H1 (cell line): Measurements from ENCODE around the gene GPC6. TPM values are rescaled to one million over a fixed set of nuclear protein-coding genes. Genes with fewer than 3 reads are reported as not detected.

Experiments used
- CTCF ChIA-PET: fragments of 300-600 bp; sonication (Branson Sonifier 250); formaldehyde crosslinking; loops from one replicate; lab custom pipeline; 2021; ENCODE audit not compliant: partially characterized antibody; lab: Charles Lee
- POLR2A ChIA-PET: fragments of 300-600 bp; sonication (Branson Sonifier 250); formaldehyde crosslinking; loops from one replicate; lab custom pipeline; 2021; ENCODE audit warnings: inconsistent platforms; ENCODE audit not compliant: partially characterized antibody; lab: Charles Lee
- DNase-seq, 2 experiments: peaks; one replicate each; pipeline versions ENCODE4 v3.0.0 to v3.0.0-alpha.2; 2010 to 2022; ENCODE audit warnings: low spot score in 2 of 2, low read depth in 1 of 2, mixed read lengths in 1 of 2
- FAIRE-seq: peaks from 2 replicates; lab custom pipeline; 2011; peaks lifted over from hg19 to GRCh38; lab: Jason Lieb, UNC
- H2AFZ ChIP-seq: 2 replicates; pipeline ENCODE4 v1.8.1; 2012; ENCODE audit warnings: low read length, inconsistent platforms
- H2AK5ac ChIP-seq: 2 replicates; pipeline ENCODE4 v1.6.1; 2013; ENCODE audit warnings: low read depth, low read length
- H2BK120ac ChIP-seq: replicated peaks from 2 replicates; pipeline ENCODE3; 2013; ENCODE audit warnings: low read depth, low read length, inconsistent platforms
- H2BK12ac ChIP-seq: 2 replicates; pipeline ENCODE4 v1.6.1; 2013; ENCODE audit warnings: low read depth, low read length
- H2BK15ac ChIP-seq: 2 replicates; pipeline ENCODE4 v1.6.1; 2013; ENCODE audit warnings: low read length
- H2BK20ac ChIP-seq: 2 replicates; pipeline ENCODE4 v1.6.1; 2013; ENCODE audit warnings: low read length
- H2BK5ac ChIP-seq: 2 replicates; pipeline ENCODE4 v1.6.1; 2013; ENCODE audit warnings: low read depth, low read length
- H3K14ac ChIP-seq: 2 replicates; pipeline ENCODE4 v1.6.1; 2013; ENCODE audit warnings: inconsistent platforms; ENCODE audit not compliant: insufficient read length
- H3K18ac ChIP-seq: 2 replicates; pipeline ENCODE4 v1.6.1; 2013; ENCODE audit warnings: low read length; ENCODE audit errors: extremely low read depth
- H3K23ac ChIP-seq: 2 replicates; pipeline ENCODE4 v1.6.1; 2013; ENCODE audit warnings: inconsistent platforms; ENCODE audit not compliant: insufficient read length
- H3K23me2 ChIP-seq: 2 replicates; pipeline ENCODE4 v1.6.1; 2013; ENCODE audit warnings: low read depth, low read length
- H3K27ac ChIP-seq: 2 replicates; pipeline ENCODE4 v1.6.1; 2011; ENCODE audit warnings: low read depth, low read length, inconsistent platforms
- H3K27me3 ChIP-seq, 4 experiments: replicated peaks in 1 of 4; 1 replicate in 1 of 4; 2 replicates in 3 of 4; pipeline versions ENCODE4 v1.6.1 to v1.8.1; 2011 to 2013; ENCODE audit warnings: low read length in 3 of 4, mild to moderate bottlenecking in 3 of 4, inconsistent platforms in 2 of 4, mixed read lengths in 2 of 4, moderate library complexity in 1 of 4; ENCODE audit not compliant: control insufficient read depth in 3 of 4, insufficient read depth in 3 of 4; ENCODE audit errors: extremely low read depth in 1 of 4
- H3K36me3 ChIP-seq, 4 experiments: 2 replicates each; pipeline versions ENCODE4 v1.6.1 to v1.8.1; 2011 to 2013; ENCODE audit warnings: mild to moderate bottlenecking in 4 of 4, low read length in 3 of 4, moderate library complexity in 2 of 4, control low read depth in 1 of 4, inconsistent platforms in 1 of 4; ENCODE audit not compliant: insufficient read depth in 4 of 4, control insufficient read depth in 2 of 4
- H3K4ac ChIP-seq: replicated peaks from 2 replicates; pipeline ENCODE3; 2013; ENCODE audit warnings: low read length, low read depth, mixed read lengths, inconsistent platforms; ENCODE audit not compliant: insufficient read length
- H3K4me1 ChIP-seq, 4 experiments: replicated peaks in 1 of 4; 1 replicate in 1 of 4; 2 replicates in 3 of 4; pipeline versions ENCODE4 v1.6.1 to v1.8.1; 2011 to 2013; ENCODE audit warnings: low read length in 3 of 4, inconsistent platforms in 2 of 4, mixed read lengths in 1 of 4; ENCODE audit not compliant: insufficient read depth in 4 of 4, control insufficient read depth in 3 of 4
- H3K4me2 ChIP-seq, 2 experiments: 2 replicates each; pipeline versions ENCODE4 v1.6.1 to v1.8.1; 2011 to 2013; ENCODE audit warnings: low read depth in 2 of 2, low read length in 2 of 2, control low read depth in 1 of 2, inconsistent platforms in 1 of 2, mild to moderate bottlenecking in 1 of 2; ENCODE audit not compliant: insufficient read depth in 1 of 2
- H3K4me3 ChIP-seq, 4 experiments: fragments of 200-600, 300-600 bp in 1 of 4; sonication (generic), shearing (Covaris generic), sonication (Bioruptor Twin) in 1 of 4; 2 replicates each; pipeline versions ENCODE4 v1.5.1 to v1.8.1; 2011 to 2016; ENCODE audit warnings: low read length in 4 of 4, low read depth in 3 of 4, control low read depth in 2 of 4, inconsistent platforms in 2 of 4, mild to moderate bottlenecking in 2 of 4, mixed read lengths in 1 of 4, moderate library complexity in 1 of 4; ENCODE audit not compliant: insufficient read depth in 2 of 4; ENCODE audit errors: extremely low read depth in 1 of 4
- H3K56ac ChIP-seq: replicated peaks from 2 replicates; pipeline ENCODE3; 2013; ENCODE audit warnings: low read depth, mild to moderate bottlenecking, mixed read lengths, low read length, inconsistent platforms; ENCODE audit not compliant: insufficient read length
- H3K79me1 ChIP-seq: 2 replicates; pipeline ENCODE4 v1.6.1; 2013; ENCODE audit warnings: low read depth, low read length, control low read depth
- H3K79me2 ChIP-seq, 2 experiments: 2 replicates each; pipeline versions ENCODE4 v1.6.1 to v1.8.1; 2012 to 2013; ENCODE audit warnings: low read length in 2 of 2, mild to moderate bottlenecking in 2 of 2, inconsistent platforms in 1 of 2; ENCODE audit not compliant: insufficient read depth in 2 of 2, control insufficient read depth in 1 of 2
- H3K9ac ChIP-seq, 4 experiments: replicated peaks in 1 of 4; 1 replicate in 1 of 4; 2 replicates in 3 of 4; pipeline versions ENCODE4 v1.6.1 to v1.8.1; 2011 to 2013; ENCODE audit warnings: low read depth in 3 of 4, low read length in 3 of 4, control low read depth in 2 of 4, mild to moderate bottlenecking in 2 of 4, moderate library complexity in 2 of 4, inconsistent platforms in 1 of 4; ENCODE audit errors: extremely low read depth in 1 of 4
- H3K9me3 ChIP-seq, 2 experiments: 2 replicates each; pipeline versions ENCODE4 v1.6.1 to v1.8.1; 2012 to 2013; ENCODE audit warnings: mild to moderate bottlenecking in 2 of 2, moderate library complexity in 2 of 2, control low read depth in 1 of 2, inconsistent platforms in 1 of 2, low read depth in 1 of 2, low read length in 1 of 2, mixed read lengths in 1 of 2; ENCODE audit not compliant: insufficient read depth in 2 of 2
- H4K20me1 ChIP-seq, 2 experiments: replicated peaks in 1 of 2; 2 replicates each; pipeline versions ENCODE3 to v1.8.1; 2011 to 2013; ENCODE audit warnings: inconsistent platforms in 2 of 2, low read length in 2 of 2, mild to moderate bottlenecking in 1 of 2; ENCODE audit not compliant: insufficient read depth in 2 of 2, control insufficient read depth in 1 of 2
- H4K5ac ChIP-seq: 2 replicates; pipeline ENCODE4 v1.6.1; 2013; ENCODE audit warnings: low read length, low read depth, mixed read lengths, inconsistent platforms; ENCODE audit not compliant: insufficient read length
- H4K8ac ChIP-seq: 2 replicates; pipeline ENCODE4 v1.8.0; 2013; ENCODE audit warnings: mild to moderate bottlenecking, moderate library complexity, low read length, inconsistent platforms; ENCODE audit not compliant: insufficient read depth; ENCODE audit errors: extremely low read depth
- H4K91ac ChIP-seq: replicated peaks from 2 replicates; pipeline ENCODE3; 2013; ENCODE audit warnings: low read length, mixed read lengths, inconsistent platforms; ENCODE audit not compliant: insufficient read length
- BCL11A ChIP-seq, 2 experiments: IDR thresholded peaks; one replicate each; pipeline ENCODE4 v1.6.1; 2011; ENCODE audit warnings: low read depth in 2 of 2, low read length in 2 of 2, mild to moderate bottlenecking in 2 of 2
- CBX8 ChIP-seq: fragments of 300-800, 300-1000 bp; sonication (generic); IDR thresholded peaks from 2 replicates; pipeline ENCODE4 v1.7.1; 2016; ENCODE audit warnings: low read depth, low read length, borderline replicate concordance
- E2F6 ChIP-seq: IDR thresholded peaks from 2 replicates; pipeline ENCODE4 v1.6.1; 2012; ENCODE audit warnings: inconsistent platforms
- GTF2F1 ChIP-seq: IDR thresholded peaks from 2 replicates; pipeline ENCODE4 v1.6.1; 2012; ENCODE audit warnings: low read depth, low read length, improper control_type of control experiment, borderline replicate concordance
- HDAC2 ChIP-seq, 2 experiments: fragments of 300-600 bp in 1 of 2; sonication (generic) in 1 of 2; IDR thresholded peaks; 2 replicates each; pipeline ENCODE4 v1.6.1; 2011 to 2012; ENCODE audit warnings: low read depth in 2 of 2, low read length in 2 of 2, mild to moderate bottlenecking in 2 of 2, moderate library complexity in 2 of 2, borderline replicate concordance in 1 of 2, inconsistent platforms in 1 of 2
- KDM1A ChIP-seq: fragments of 200-600, 300-600 bp; sonication (generic); IDR thresholded peaks from 2 replicates; pipeline ENCODE4 v1.7.1; 2016; ENCODE audit warnings: mild to moderate bottlenecking, low read length, borderline replicate concordance
- POLR2AphosphoS5 ChIP-seq: IDR thresholded peaks from 2 replicates; pipeline ENCODE4 v1.6.1; 2011; ENCODE audit warnings: low read depth, low read length
- POU5F1 ChIP-seq: IDR thresholded peaks from 2 replicates; pipeline ENCODE4 v1.6.1; 2011; ENCODE audit warnings: low read depth, mild to moderate bottlenecking, low read length, moderate library complexity
- SP4 ChIP-seq: IDR thresholded peaks from 2 replicates; pipeline ENCODE4 v1.6.1; 2012; ENCODE audit warnings: low read length, inconsistent platforms
- TAF7 ChIP-seq: optimal IDR thresholded peaks from 2 replicates; pipeline ENCODE3; 2011; ENCODE audit warnings: low read depth, mild to moderate bottlenecking, inconsistent platforms, low read length, moderate library complexity, borderline replicate concordance
- TCF12 ChIP-seq: IDR thresholded peaks from 2 replicates; pipeline ENCODE4 v1.6.1; 2011; ENCODE audit warnings: low read depth, mild to moderate bottlenecking, low read length
- WGBS, 2 experiments: shearing (Covaris generic) in 1 of 2; methylation state at CpG; one replicate each; pipeline versions ENCODE4 v1.1.6 to v1.1.7; 2013 to 2015; ENCODE audit warnings: low lambda C conversion rate in 2 of 2, mixed read lengths in 2 of 2, inconsistent platforms in 1 of 2, low coverage in 1 of 2, missing lambda C conversion rate in 1 of 2; ENCODE audit not compliant: insufficient replicate concordance in 2 of 2, insufficient coverage in 1 of 2, insufficient read length in 1 of 2; ENCODE audit errors: extremely low coverage in 1 of 2, missing lambda C conversion rate in 1 of 2; 5-methylcytosine and 5-hydroxymethylcytosine counted together
- polyA plus RNA-seq, 7 experiments: library from polyadenylated mRNA; depleted of rRNA in 3 of 7; stranded (reverse) in 5 of 7; unstranded in 2 of 7; fragments of >200 nt in 5 of 7; fragments of 200-250 nt in 2 of 7; gene quantifications; 1 replicate in 5 of 7; 2 replicates in 1 of 7; 4 replicates in 1 of 7; pipeline versions ENCODE4 v1.2.1 to v1.2.3, GENCODE V29; 2011 to 2013; ENCODE audit warnings: missing spikeins in 2 of 7, mixed read lengths in 2 of 7
- total RNA-seq: library from RNA; stranded (reverse); fragmentation: NEBNext Ultra II Directional; extraction: Animal tissue kit (Norgen Biotek cat#: 25700); gene quantifications from 2 replicates; pipeline ENCODE4 v1.2.1, GENCODE V29; 2021

GPC6 gene
- total and polyA plus RNA-seq, 2 of the 8 experiments (the other 6 are each of a cell fraction or from before 2014, with no cell fraction given), result 5.4 to 12.0 TPM

DNA sequence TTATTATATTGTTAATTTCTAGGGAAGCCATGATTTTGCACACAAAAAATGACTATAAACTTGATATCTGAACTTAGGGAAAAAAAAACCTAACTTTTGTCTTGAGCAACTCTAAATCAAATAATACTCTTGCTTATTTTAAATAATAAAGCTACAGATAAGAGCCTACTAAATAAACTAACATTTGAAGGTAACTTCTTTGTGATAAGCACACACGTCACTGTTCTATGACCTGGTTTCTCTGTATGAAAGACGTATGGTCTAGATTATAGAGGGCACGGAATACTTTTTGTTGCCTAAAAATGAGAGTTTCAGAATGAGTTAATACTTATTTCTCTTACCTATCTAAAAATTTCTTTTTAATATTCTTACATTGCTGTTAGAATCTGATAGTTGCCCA is 649.6 kb downstream of the GPC6 start:
- Histone ChIP-seq H3K79me2 (no peaks in the 10 kb centered on the region), H3K14ac (no peak overlapping the region)
- 89% methylated on average over 3 of the region's 3 CpGs; no CpG with 5 or more reads in 1 of the 2 experiments for WGBS, 2 experiments
- TF ChIP-seq POU5F1 (no peak), TAF7 (no peak), SP4 (no peak), BCL11A (IDR thresholded peaks at IDR 0.05; ENCODE audit: low read depth in 2 of 2, low read length in 2 of 2) (no peak), HDAC2 (IDR thresholded peaks at IDR 0.05; ENCODE audit: borderline replicate concordance in 1 of 2, low read depth in 2 of 2, low read length in 2 of 2) (no peak), POLR2AphosphoS5 (no peak), GTF2F1 (no peak), CBX8 (no peak), KDM1A (no peak), TCF12 (no peak), E2F6 (no peak)

More for the DNA sequence above, 649.6 kb downstream of the GPC6 start:
- Histone ChIP-seq H4K8ac (no peak overlapping the region), H3K9me3 (no peaks in the 10 kb centered on the region), H4K20me1 (no peaks in the 10 kb centered on the region), H2BK20ac (no peak overlapping the region), H3K56ac (no peak overlapping the region), H3K79me1 (no peaks in the 10 kb centered on the region), H3K27me3 (no peaks in the 10 kb centered on the region), H2BK5ac (no peak overlapping the region), H3K4me1 (no peaks in the 10 kb centered on the region), H4K91ac (no peak overlapping the region), H3K4ac (no peak overlapping the region), H2AK5ac (no peak overlapping the region), H2BK15ac (no peak overlapping the region), H3K9ac (no peak overlapping the region), H3K27ac (no peak overlapping the region), H2AFZ (no peak overlapping the region), H2BK120ac (no peak overlapping the region), H4K5ac (no peak overlapping the region), H3K18ac (no peak overlapping the region), H3K4me2 (no peak overlapping the region), H2BK12ac (no peak overlapping the region), H3K23ac (no peak overlapping the region), H3K23me2 (no peaks in the 10 kb centered on the region), H3K36me3 (no peaks in the 10 kb centered on the region), H3K4me3 (no peak overlapping the region)
- POLR2A ChIA-PET, result no interaction called here
- DNase-seq, result no peak
- CTCF ChIA-PET, result interaction anchor here (1.0 kb wide), 1 partner anchor 316 kb away, joined by 4 read pairs; no protein-coding TSS in a partner anchor
- no peak for FAIRE-seq
